ENCODE measurements around the gene LIMA1. TPM values are rescaled to one million over a fixed set of nuclear protein-coding genes. Genes with fewer than 3 reads are reported as not detected.

Gene LIMA1
- total RNA-seq, 2 donors from 2014 or later, result 66.7 to 94.2 TPM

DNA sequence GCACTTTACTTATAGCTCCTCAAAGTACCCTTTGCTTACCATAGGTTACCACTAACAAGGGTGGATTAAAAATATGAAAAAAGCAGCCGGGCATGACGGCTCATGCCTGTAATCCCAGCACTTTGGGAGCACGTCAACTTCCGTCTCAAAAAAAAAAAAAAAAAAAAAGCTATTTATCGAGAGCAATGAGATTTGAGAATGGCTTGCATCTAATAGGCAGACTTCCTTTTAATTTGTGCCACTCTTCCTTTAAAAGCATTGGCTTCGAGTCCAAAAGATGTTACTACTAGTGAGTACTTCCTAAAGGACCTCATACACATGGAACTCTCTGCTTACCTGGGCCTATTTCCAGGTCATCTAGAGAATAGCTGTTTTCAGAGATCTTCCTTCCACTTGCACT lies 77.7 kb downstream of the LIMA1 start:
- H3K9me3 ChIP-seq, result no peaks in the 10 kb centered on the region
- no peak overlapping the region for H3K4me3 ChIP-seq
- peaks cover 5% of the 10 kb centered on the region for H3K4me1 ChIP-seq (replicated peaks)
- no peak for DNase-seq (ENCODE audit: low spot score)
- H3K36me3 ChIP-seq, result no peaks in the 10 kb centered on the region
- H3K27ac ChIP-seq, result peak overlapping the region; percentile 19 to 47
- WGBS, result 59% methylated on average over 6 of the region's 6 CpGs
- no peak for TF ChIP-seq POLR2A (IDR thresholded peaks at IDR 0.05)
- no peak for TF ChIP-seq CTCF (IDR thresholded peaks at IDR 0.05)
- TF ChIP-seq POLR2AphosphoS5 (IDR thresholded peaks at IDR 0.05), result no peak
- no peaks in the 10 kb centered on the region for H3K27me3 ChIP-seq (replicated peaks; ENCODE audit: insufficient read depth)
- intact Hi-C loops (cut with DNase I), result no loop called here

GRCh38 chr12:50203691-50204090 lies 79.6 kb downstream of the LIMA1 start:
- Histone ChIP-seq H3K4me1 (replicated peaks) (peaks cover 5% of the 10 kb centered on the region), H3K9me3 (no peaks in the 10 kb centered on the region), H3K4me3 (no peak overlapping the region), H3K36me3 (peaks cover 0 to 5% of the 10 kb centered on the region in 2 donors), H3K27me3 (replicated peaks; ENCODE audit: insufficient read depth) (no peaks in the 10 kb centered on the region), H3K27ac (peak overlapping the region; percentile 65 to 67)
- DNase-seq (ENCODE audit: low spot score), result no peak
- no peak for TF ChIP-seq POLR2A (IDR thresholded peaks at IDR 0.05)
- TF ChIP-seq CTCF (IDR thresholded peaks at IDR 0.05), result no peak
- no peak for TF ChIP-seq POLR2AphosphoS5 (IDR thresholded peaks at IDR 0.05)
- intact Hi-C loops (cut with DNase I), result no loop called here
- 93% methylated on average over 2 of the region's 2 CpGs for WGBS

- no peaks in the 10 kb centered on the region for H3K27me3 ChIP-seq (replicated peaks; ENCODE audit: insufficient read depth)
These were observed 81.3 kb downstream of the LIMA1 start for GRCh38 chr12:50201987-50202521.

GRCh38 chr12:50200552-50201273 lies 82.6 kb downstream of the LIMA1 start:
- Histone ChIP-seq H3K36me3 (peaks cover 0 to 5% of the 10 kb centered on the region in 2 donors), H3K9me3 (no peaks in the 10 kb centered on the region), H3K27ac (peak overlapping the region; percentile 65 to 67), H3K4me1 (replicated peaks) (peaks cover 12% of the 10 kb centered on the region), H3K4me3 (no peak overlapping the region), H3K27me3 (replicated peaks; ENCODE audit: insufficient read depth) (no peaks in the 10 kb centered on the region)
- WGBS, result 66% methylated on average over 2 of the region's 2 CpGs
- DNase-seq (ENCODE audit: low spot score), result no peak
- intact Hi-C loops (cut with DNase I), result no loop called here
- no peak for TF ChIP-seq CTCF (IDR thresholded peaks at IDR 0.05)
- TF ChIP-seq POLR2AphosphoS5 (IDR thresholded peaks at IDR 0.05), result no peak
- no peak for TF ChIP-seq POLR2A (IDR thresholded peaks at IDR 0.05)

More at GRCh38 chr12:50201987-50202521, 81.3 kb downstream of the LIMA1 start:
- Histone ChIP-seq H3K36me3 (peaks cover 0 to 5% of the 10 kb centered on the region in 2 donors), H3K9me3 (no peaks in the 10 kb centered on the region), H3K4me1 (replicated peaks) (peaks cover 8% of the 10 kb centered on the region), H3K27ac (peak overlapping the region; percentile 65 to 67), H3K4me3 (no peak overlapping the region)
- peak; percentile 67 for DNase-seq (ENCODE audit: low spot score)
- TF ChIP-seq CTCF (IDR thresholded peaks at IDR 0.05) (no peak), POLR2A (IDR thresholded peaks at IDR 0.05) (no peak), POLR2AphosphoS5 (IDR thresholded peaks at IDR 0.05) (peak; percentile 94)
- intact Hi-C loops (cut with DNase I), result no loop called here
- 45% methylated on average over 3 of the region's 3 CpGs for WGBS

GRCh38 chr12:50198829-50199228 lies 84.5 kb downstream of the LIMA1 start:
- H3K36me3 ChIP-seq, result peaks cover 0 to 5% of the 10 kb centered on the region in 2 donors
- no peak for DNase-seq (ENCODE audit: low spot score)
- H3K9me3 ChIP-seq, result no peaks in the 10 kb centered on the region
- H3K4me3 ChIP-seq, result no peak overlapping the region
- intact Hi-C loops (cut with DNase I), result no loop called here
- WGBS, result 83% methylated on average over 5 of the region's 5 CpGs
- H3K27ac ChIP-seq, result no peak overlapping the region
- H3K27me3 ChIP-seq (replicated peaks; ENCODE audit: insufficient read depth), result no peaks in the 10 kb centered on the region
- TF ChIP-seq CTCF (IDR thresholded peaks at IDR 0.05) (no peak), POLR2AphosphoS5 (IDR thresholded peaks at IDR 0.05) (no peak), POLR2A (IDR thresholded peaks at IDR 0.05) (no peak)
- peaks cover 12% of the 10 kb centered on the region for H3K4me1 ChIP-seq (replicated peaks)
